ENCODE measurements around the gene SLC15A3. TPM values are rescaled to one million over a fixed set of nuclear protein-coding genes. Genes with fewer than 3 reads are reported as not detected.

The SLC15A3 gene
- total RNA-seq, 4 donors from 2014 or later, result 4.0 to 11.5 (median 7.9) TPM

- intact Hi-C loops (cut with DNase I), result no loop called here
Measured at GRCh38 chr11:60941371-60942119, 10.4 kb downstream of the SLC15A3 start.

GRCh38 chr11:60939855-60940254 lies 12.1 kb downstream of the SLC15A3 start:
- TF ChIP-seq, protein P1, sequence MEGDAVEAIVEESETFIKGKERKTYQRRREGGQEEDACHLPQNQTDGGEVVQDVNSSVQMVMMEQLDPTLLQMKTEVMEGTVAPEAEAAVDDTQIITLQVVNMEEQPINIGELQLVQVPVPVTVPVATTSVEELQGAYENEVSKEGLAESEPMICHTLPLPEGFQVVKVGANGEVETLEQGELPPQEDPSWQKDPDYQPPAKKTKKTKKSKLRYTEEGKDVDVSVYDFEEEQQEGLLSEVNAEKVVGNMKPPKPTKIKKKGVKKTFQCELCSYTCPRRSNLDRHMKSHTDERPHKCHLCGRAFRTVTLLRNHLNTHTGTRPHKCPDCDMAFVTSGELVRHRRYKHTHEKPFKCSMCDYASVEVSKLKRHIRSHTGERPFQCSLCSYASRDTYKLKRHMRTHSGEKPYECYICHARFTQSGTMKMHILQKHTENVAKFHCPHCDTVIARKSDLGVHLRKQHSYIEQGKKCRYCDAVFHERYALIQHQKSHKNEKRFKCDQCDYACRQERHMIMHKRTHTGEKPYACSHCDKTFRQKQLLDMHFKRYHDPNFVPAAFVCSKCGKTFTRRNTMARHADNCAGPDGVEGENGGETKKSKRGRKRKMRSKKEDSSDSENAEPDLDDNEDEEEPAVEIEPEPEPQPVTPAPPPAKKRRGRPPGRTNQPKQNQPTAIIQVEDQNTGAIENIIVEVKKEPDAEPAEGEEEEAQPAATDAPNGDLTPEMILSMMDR (IDR thresholded peaks at IDR 0.05), result no peak
- TF ChIP-seq POLR2A (IDR thresholded peaks at IDR 0.05), result no peak
- intact Hi-C loops (cut with DNase I), result no loop called here
- H3K27ac ChIP-seq, result peak overlapping the region in 1 of 4 donors; percentile 22
- DNase-seq, result no peak
- peaks cover 0 to 62% (median 9%) of the 10 kb centered on the region in 3 donors for H3K36me3 ChIP-seq
- no peaks in the 10 kb centered on the region for H3K27me3 ChIP-seq
- H3K4me3 ChIP-seq, result no peak overlapping the region
- H3K4me1 ChIP-seq, result peaks cover 21 to 77% (median 27%) of the 10 kb centered on the region in 3 donors
- 44 to 56% methylated on average over 2 of the region's 2 CpGs for WGBS, 2 donors
- H3K9me3 ChIP-seq, result no peaks in the 10 kb centered on the region

More at GRCh38 chr11:60941371-60942119, 10.4 kb downstream of the SLC15A3 start:
- peaks cover 0 to 69% (median 15%) of the 10 kb centered on the region in 3 donors for H3K36me3 ChIP-seq
- 30 to 57% methylated on average over 3 to 6 of the region's 6 CpGs for WGBS, 2 donors
- no peaks in the 10 kb centered on the region for H3K27me3 ChIP-seq
- DNase-seq, result no peak
- H3K4me3 ChIP-seq, result no peak overlapping the region
- H3K9me3 ChIP-seq, result no peaks in the 10 kb centered on the region
- H3K27ac ChIP-seq, result peak overlapping the region; percentile 81 to 88 (median 84)
- peaks cover 21 to 63% (median 27%) of the 10 kb centered on the region in 3 donors for H3K4me1 ChIP-seq
- no peak for TF ChIP-seq POLR2A (IDR thresholded peaks at IDR 0.05)
- TF ChIP-seq, protein P1 (IDR thresholded peaks at IDR 0.05), result no peak

- no peak overlapping the region for H3K27ac ChIP-seq
- WGBS, 2 donors, result 81 to 94% methylated on average over 2 to 4 of the region's 7 CpGs
Measured at GRCh38 chr11:60939301-60939700, 12.7 kb downstream of the SLC15A3 start.

DNA sequence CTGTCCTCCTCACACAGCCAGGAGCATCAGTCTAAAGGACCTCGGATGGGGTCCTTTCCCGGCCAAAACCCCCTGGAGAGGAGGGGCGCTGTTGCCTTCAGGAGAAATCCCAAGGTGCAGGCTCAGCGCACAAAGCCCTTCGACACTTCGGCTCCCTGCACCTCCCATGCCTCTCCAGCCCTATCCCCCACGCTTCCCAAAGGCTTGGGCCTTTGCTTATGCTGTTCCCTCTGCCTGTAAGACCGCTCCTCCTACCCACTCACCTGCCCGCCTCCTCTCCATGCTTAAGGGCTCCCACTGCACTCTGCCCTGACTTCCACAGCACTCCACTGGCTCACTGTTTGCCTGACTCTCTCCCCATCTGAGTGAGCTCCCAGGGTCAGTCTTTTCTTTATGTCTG lies 13.5 kb downstream of the SLC15A3 start:
- Histone ChIP-seq H3K9me3 (no peaks in the 10 kb centered on the region), H3K4me3 (no peak overlapping the region), H3K27ac (no peak overlapping the region), H3K36me3 (peaks cover 0 to 65% (median 8%) of the 10 kb centered on the region in 3 donors), H3K27me3 (no peaks in the 10 kb centered on the region), H3K4me1 (peaks cover 19 to 65% (median 23%) of the 10 kb centered on the region in 3 donors)
- TF ChIP-seq, protein P1 (IDR thresholded peaks at IDR 0.05), result no peak
- no peak for TF ChIP-seq POLR2A (IDR thresholded peaks at IDR 0.05)
- intact Hi-C loops (cut with DNase I), result no loop called here
- WGBS, 2 donors, result 85 to 88% methylated on average over 9 of the region's 9 CpGs
- DNase-seq, result no peak

More at GRCh38 chr11:60939301-60939700, 12.7 kb downstream of the SLC15A3 start:
- intact Hi-C loops (cut with DNase I), result no loop called here
- Histone ChIP-seq H3K4me3 (no peak overlapping the region), H3K36me3 (peaks cover 0 to 65% (median 9%) of the 10 kb centered on the region in 3 donors), H3K27me3 (no peaks in the 10 kb centered on the region), H3K4me1 (peaks cover 21 to 72% (median 27%) of the 10 kb centered on the region in 3 donors), H3K9me3 (no peaks in the 10 kb centered on the region)
- DNase-seq, result no peak
- no peak for TF ChIP-seq POLR2A (IDR thresholded peaks at IDR 0.05)
- TF ChIP-seq, protein P1 (IDR thresholded peaks at IDR 0.05), result no peak

GRCh38 chr11:60937811-60938210 lies 14.2 kb downstream of the SLC15A3 start:
- Histone ChIP-seq H3K27me3 (no peaks in the 10 kb centered on the region), H3K27ac (no peak overlapping the region), H3K9me3 (no peaks in the 10 kb centered on the region), H3K4me1 (peaks cover 16 to 65% (median 21%) of the 10 kb centered on the region in 3 donors), H3K36me3 (peaks cover 0 to 59% (median 5%) of the 10 kb centered on the region in 3 donors), H3K4me3 (no peak overlapping the region)
- TF ChIP-seq, protein P1 (IDR thresholded peaks at IDR 0.05), result no peak
- no peak for TF ChIP-seq POLR2A (IDR thresholded peaks at IDR 0.05)
- WGBS, 2 donors, result 100% methylated on average over 1 of the region's 8 CpGs
- DNase-seq, result no peak
- intact Hi-C loops (cut with DNase I), result no loop called here

All from esophagus squamous epithelium (tissue), 5 donors.